ENCODE measurements around the gene BTD.

The BTD gene

GRCh38 chr3:15667484-15667883, 65.9 kb downstream of the BTD start:
- Histone ChIP-seq H4K20me1 (ENCODE audit: insufficient read depth, low read length) (no peaks in the 10 kb centered on the region), H3K4me1 (ENCODE audit: insufficient read depth, low read length, severe bottlenecking) (no peaks in the 10 kb centered on the region), H3K27me3 (ENCODE audit: insufficient read depth, low read length) (no peaks in the 10 kb centered on the region), H3F3A (ENCODE audit: insufficient read depth, low read length) (no peaks in the 10 kb centered on the region), H3K9me2 (ENCODE audit: low read depth, low read length) (no peaks in the 10 kb centered on the region), H3K79me2 (ENCODE audit: insufficient read depth, low read length) (no peaks in the 10 kb centered on the region), H3K36me3 (ENCODE audit: insufficient read depth, low read length) (peaks cover 35% of the 10 kb centered on the region), H3K9ac (ENCODE audit: low read length) (no peak overlapping the region), H2AFZ (ENCODE audit: low read length) (no peak overlapping the region), H3K4me3 (ENCODE audit: low read depth, low read length, poor library complexity, severe bottlenecking) (no peak overlapping the region), H3K9me3 (ENCODE audit: low read length) (no peaks in the 10 kb centered on the region), H3K27ac (ENCODE audit: low read depth, low read length, poor library complexity, severe bottlenecking) (no peak overlapping the region), H3K4me2 (ENCODE audit: low read length) (no peak overlapping the region)
- TF ChIP-seq EZH2 (IDR thresholded peaks at IDR 0.05; ENCODE audit: borderline replicate concordance, low read length): no peak
- TF ChIP-seq, protein P1, sequence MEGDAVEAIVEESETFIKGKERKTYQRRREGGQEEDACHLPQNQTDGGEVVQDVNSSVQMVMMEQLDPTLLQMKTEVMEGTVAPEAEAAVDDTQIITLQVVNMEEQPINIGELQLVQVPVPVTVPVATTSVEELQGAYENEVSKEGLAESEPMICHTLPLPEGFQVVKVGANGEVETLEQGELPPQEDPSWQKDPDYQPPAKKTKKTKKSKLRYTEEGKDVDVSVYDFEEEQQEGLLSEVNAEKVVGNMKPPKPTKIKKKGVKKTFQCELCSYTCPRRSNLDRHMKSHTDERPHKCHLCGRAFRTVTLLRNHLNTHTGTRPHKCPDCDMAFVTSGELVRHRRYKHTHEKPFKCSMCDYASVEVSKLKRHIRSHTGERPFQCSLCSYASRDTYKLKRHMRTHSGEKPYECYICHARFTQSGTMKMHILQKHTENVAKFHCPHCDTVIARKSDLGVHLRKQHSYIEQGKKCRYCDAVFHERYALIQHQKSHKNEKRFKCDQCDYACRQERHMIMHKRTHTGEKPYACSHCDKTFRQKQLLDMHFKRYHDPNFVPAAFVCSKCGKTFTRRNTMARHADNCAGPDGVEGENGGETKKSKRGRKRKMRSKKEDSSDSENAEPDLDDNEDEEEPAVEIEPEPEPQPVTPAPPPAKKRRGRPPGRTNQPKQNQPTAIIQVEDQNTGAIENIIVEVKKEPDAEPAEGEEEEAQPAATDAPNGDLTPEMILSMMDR (IDR thresholded peaks at IDR 0.05; ENCODE audit: low read length): no peak

GRCh38 chr3:15673536-15673935, 72.0 kb downstream of the BTD start:
- Histone ChIP-seq H3K27me3 (ENCODE audit: insufficient read depth, low read length) (no peaks in the 10 kb centered on the region), H3K27ac (ENCODE audit: low read depth, low read length, poor library complexity, severe bottlenecking) (no peak overlapping the region), H2AFZ (ENCODE audit: low read length) (no peak overlapping the region), H3K9ac (ENCODE audit: low read length) (no peak overlapping the region), H3K9me2 (ENCODE audit: low read depth, low read length) (no peaks in the 10 kb centered on the region), H3K4me2 (ENCODE audit: low read length) (no peak overlapping the region), H3K4me1 (ENCODE audit: insufficient read depth, low read length, severe bottlenecking) (no peaks in the 10 kb centered on the region), H3K36me3 (ENCODE audit: insufficient read depth, low read length) (peaks cover 70% of the 10 kb centered on the region), H3K4me3 (ENCODE audit: low read depth, low read length, poor library complexity, severe bottlenecking) (no peak overlapping the region), H3F3A (ENCODE audit: insufficient read depth, low read length) (no peaks in the 10 kb centered on the region), H3K9me3 (ENCODE audit: low read length) (no peaks in the 10 kb centered on the region), H3K79me2 (ENCODE audit: insufficient read depth, low read length) (no peaks in the 10 kb centered on the region), H4K20me1 (ENCODE audit: insufficient read depth, low read length) (no peaks in the 10 kb centered on the region)
- no peak for TF ChIP-seq EZH2 (IDR thresholded peaks at IDR 0.05; ENCODE audit: borderline replicate concordance, low read length)
- TF ChIP-seq, protein P1 (IDR thresholded peaks at IDR 0.05; ENCODE audit: low read length): no peak

GRCh38 chr3:15676259-15676658, 74.7 kb downstream of the BTD start:
- H3K9ac ChIP-seq (ENCODE audit: low read length): no peak overlapping the region
- no peak overlapping the region for H2AFZ ChIP-seq (ENCODE audit: low read length)
- H3K9me2 ChIP-seq (ENCODE audit: low read depth, low read length): no peaks in the 10 kb centered on the region
- no peaks in the 10 kb centered on the region for H3K27me3 ChIP-seq (ENCODE audit: insufficient read depth, low read length)
- no peak for TF ChIP-seq EZH2 (IDR thresholded peaks at IDR 0.05; ENCODE audit: borderline replicate concordance, low read length)
- TF ChIP-seq, protein P1 (IDR thresholded peaks at IDR 0.05; ENCODE audit: low read length): no peak
- no peaks in the 10 kb centered on the region for H4K20me1 ChIP-seq (ENCODE audit: insufficient read depth, low read length)
- no peak overlapping the region for H3K4me2 ChIP-seq (ENCODE audit: low read length)
- no peak overlapping the region for H3K4me3 ChIP-seq (ENCODE audit: low read depth, low read length, poor library complexity, severe bottlenecking)
- H3K4me1 ChIP-seq (ENCODE audit: insufficient read depth, low read length, severe bottlenecking): no peaks in the 10 kb centered on the region
- no peaks in the 10 kb centered on the region for H3K79me2 ChIP-seq (ENCODE audit: insufficient read depth, low read length)
- no peaks in the 10 kb centered on the region for H3F3A ChIP-seq (ENCODE audit: insufficient read depth, low read length)
- H3K9me3 ChIP-seq (ENCODE audit: low read length): no peaks in the 10 kb centered on the region
- H3K36me3 ChIP-seq (ENCODE audit: insufficient read depth, low read length): peaks cover 71% of the 10 kb centered on the region
- H3K27ac ChIP-seq (ENCODE audit: low read depth, low read length, poor library complexity, severe bottlenecking): no peak overlapping the region

All from OCI-LY1 (cell line).